ENCODE measurements around the gene PARPBP.

GRCh38 chr12:102172436-102172835 is 52.5 kb downstream of the PARPBP start:
- TF ChIP-seq POLR2AphosphoS5 (IDR thresholded peaks at IDR 0.05) = no peak
- TF ChIP-seq CTCF (IDR thresholded peaks at IDR 0.05 in 8 of 11, conservative IDR thresholded peaks at IDR 0.05 in 3 of 11) = no peak
- TF ChIP-seq POLR2A (IDR thresholded peaks at IDR 0.05) = no peak
